T-cell (primary cell): Measurements from ENCODE around the gene RFX4. TPM values are rescaled to one million over a fixed set of nuclear protein-coding genes. Genes with fewer than 3 reads are reported as not detected.
"Not testable (repeated sequence)": the region's sequence is repeated elsewhere in the genome, so short reads cannot be mapped to it uniquely, and the experiment has no call there.

Source experiments
- ATAC-seq, 4 experiments: fragments of 200-7000 bp in 3 of 4; fragments of 150-1000 bp in 1 of 4; cut with Tn5 transposase; replicated peaks in 1 of 4; 1 replicate in 3 of 4; 2 replicates in 1 of 4; pipeline ENCODE4 v1.10.0; 2021; ENCODE audit warnings: moderate library complexity in 3 of 4, mild to moderate bottlenecking in 2 of 4, moderate number of reproducible peaks in 1 of 4
- CTCF ChIA-PET, 2 donors: fragments of 300-600 bp; sonication (Branson Sonifier 250); formaldehyde crosslinking; loops; one replicate each; lab custom pipeline; 2022; ENCODE audit warnings: antibody characterized with exemption in 2 of 2; lab: Charles Lee
- POLR2A ChIA-PET, 2 donors: fragments of 300-600 bp; sonication (Branson Sonifier 250); formaldehyde crosslinking; loops; one replicate each; lab custom pipeline; 2022; ENCODE audit warnings: antibody characterized with exemption in 2 of 2; lab: Charles Lee
- DNase-seq, 35 experiments: peaks; one replicate each; pipeline versions ENCODE4 v3.0.0 to v3.0.0-alpha.2; 2013 to 2023
- H3K27ac ChIP-seq: one replicate; pipeline ENCODE4 v1.5.1; 2013; ENCODE audit warnings: low read length
- H3K27me3 ChIP-seq, 2 experiments: replicated peaks in 1 of 2; 1 replicate in 1 of 2; 2 replicates in 1 of 2; pipeline versions ENCODE4 v1.6.1 to v1.7.0; 2013; ENCODE audit warnings: low read length in 1 of 2, mixed read lengths in 1 of 2; ENCODE audit not compliant: control insufficient read depth in 2 of 2, insufficient read depth in 2 of 2; ENCODE audit errors: extremely low read depth in 1 of 2
- H3K36me3 ChIP-seq, 2 donors: 1 replicate in 1 of 2; 2 replicates in 1 of 2; pipeline versions ENCODE4 v1.6.1 to v1.7.0; 2013; ENCODE audit warnings: low read length in 1 of 2; ENCODE audit not compliant: control insufficient read depth in 2 of 2, insufficient read depth in 1 of 2; ENCODE audit errors: extremely low read depth in 1 of 2
- H3K4me1 ChIP-seq, 2 experiments: 1 replicate in 1 of 2; 2 replicates in 1 of 2; pipeline versions ENCODE4 v1.6.1 to v1.7.0; 2013; ENCODE audit warnings: low read length in 2 of 2, mixed read lengths in 1 of 2; ENCODE audit not compliant: insufficient read depth in 2 of 2, control insufficient read depth in 1 of 2; ENCODE audit errors: extremely low read depth in 1 of 2
- H3K4me3 ChIP-seq, 2 donors: 1 replicate in 1 of 2; 2 replicates in 1 of 2; pipeline versions ENCODE4 v1.5.1 to v1.7.0; 2013; ENCODE audit warnings: mild to moderate bottlenecking in 2 of 2, low read length in 1 of 2, moderate library complexity in 1 of 2; ENCODE audit not compliant: control insufficient read depth in 1 of 2; ENCODE audit errors: extremely low read depth in 1 of 2
- H3K9me3 ChIP-seq: 2 replicates; pipeline ENCODE4 v1.7.0; 2013
- H3K27ac Mint-ChIP-seq, 2 donors: one replicate each; pipeline ENCODE4 v1.8.0; 2020 to 2021; ENCODE audit warnings: mild to moderate bottlenecking in 2 of 2, mixed read lengths in 2 of 2
- H3K27me3 Mint-ChIP-seq, 2 donors: one replicate each; pipeline ENCODE4 v1.8.0; 2021 to 2022; ENCODE audit warnings: mixed read lengths in 2 of 2
- H3K36me3 Mint-ChIP-seq: one replicate; pipeline ENCODE4 v1.8.0; 2021; ENCODE audit warnings: mixed read lengths
- H3K4me1 Mint-ChIP-seq, 3 donors: one replicate each; pipeline ENCODE4 v1.8.0; 2020 to 2022; ENCODE audit warnings: mixed read lengths in 3 of 3, mild to moderate bottlenecking in 1 of 3
- H3K4me3 Mint-ChIP-seq, 3 donors: one replicate each; pipeline ENCODE4 v1.8.0; 2020 to 2022; ENCODE audit warnings: mild to moderate bottlenecking in 3 of 3, mixed read lengths in 3 of 3, moderate library complexity in 3 of 3
- H3K9me3 Mint-ChIP-seq, 3 donors: one replicate each; pipeline ENCODE4 v1.8.0; 2020 to 2022; ENCODE audit warnings: mixed read lengths in 3 of 3
- WGBS: methylation state at CpG from one replicate; pipeline ENCODE4 v1.1.5; 2013; ENCODE audit warnings: missing lambda C conversion rate; ENCODE audit not compliant: insufficient coverage; 5-methylcytosine and 5-hydroxymethylcytosine counted together
- total RNA-seq, 35 experiments: library from RNA in 6 of 35; stranded (reverse) in 6 of 35; fragments of 120-200 nt in 1 of 35; gene quantifications; one replicate each; pipeline versions ENCODE4 v1.2.1 to v1.2.4 and lab custom pipeline; 2013 to 2026

RFX4 gene
- total RNA-seq, 5 donors from 2014 or later (not counting 1 experiment from before 2014, with no cell fraction given), result not detected

GRCh38 chr12:106690569-106691305 is 107.9 kb downstream of the RFX4 start:
- no peaks in the 10 kb centered on the region for H3K9me3 Mint-ChIP-seq
- H3K4me3 ChIP-seq, result no peak overlapping the region
- no peaks in the 10 kb centered on the region for H3K36me3 Mint-ChIP-seq
- H3K27me3 ChIP-seq, result no peaks in the 10 kb centered on the region
- no peaks in the 10 kb centered on the region for H3K4me1 ChIP-seq
- ChIA-PET CTCF (no interaction called here), POLR2A (no interaction called here)
- H3K27ac Mint-ChIP-seq, result no peak overlapping the region
- ATAC-seq (no peak), DNase-seq (no peak)
- H3K36me3 ChIP-seq, result no peaks in the 10 kb centered on the region
- H3K4me3 Mint-ChIP-seq, result no peak overlapping the region
- no peaks in the 10 kb centered on the region for H3K4me1 Mint-ChIP-seq
- no peak overlapping the region for H3K27ac ChIP-seq
- 95% methylated on average over 3 of the region's 3 CpGs for WGBS
- no peaks in the 10 kb centered on the region for H3K27me3 Mint-ChIP-seq
- no peaks in the 10 kb centered on the region for H3K9me3 ChIP-seq

- H3K4me3 ChIP-seq, H3K4me1 Mint-ChIP-seq, H3K27ac ChIP-seq, H3K9me3 Mint-ChIP-seq, H3K27me3 ChIP-seq, H3K4me1 ChIP-seq, H3K36me3 Mint-ChIP-seq, POLR2A ChIA-PET, H3K4me3 Mint-ChIP-seq, H3K9me3 ChIP-seq, CTCF ChIA-PET, H3K27me3 Mint-ChIP-seq, DNase-seq, H3K36me3 ChIP-seq, ATAC-seq, H3K27ac Mint-ChIP-seq: not testable (repeated sequence)
- no CpG with 5 or more reads among the region's 6 CpGs for WGBS
Measured at GRCh38 chr12:106692033-106692432, 109.2 kb downstream of the RFX4 start.

DNA sequence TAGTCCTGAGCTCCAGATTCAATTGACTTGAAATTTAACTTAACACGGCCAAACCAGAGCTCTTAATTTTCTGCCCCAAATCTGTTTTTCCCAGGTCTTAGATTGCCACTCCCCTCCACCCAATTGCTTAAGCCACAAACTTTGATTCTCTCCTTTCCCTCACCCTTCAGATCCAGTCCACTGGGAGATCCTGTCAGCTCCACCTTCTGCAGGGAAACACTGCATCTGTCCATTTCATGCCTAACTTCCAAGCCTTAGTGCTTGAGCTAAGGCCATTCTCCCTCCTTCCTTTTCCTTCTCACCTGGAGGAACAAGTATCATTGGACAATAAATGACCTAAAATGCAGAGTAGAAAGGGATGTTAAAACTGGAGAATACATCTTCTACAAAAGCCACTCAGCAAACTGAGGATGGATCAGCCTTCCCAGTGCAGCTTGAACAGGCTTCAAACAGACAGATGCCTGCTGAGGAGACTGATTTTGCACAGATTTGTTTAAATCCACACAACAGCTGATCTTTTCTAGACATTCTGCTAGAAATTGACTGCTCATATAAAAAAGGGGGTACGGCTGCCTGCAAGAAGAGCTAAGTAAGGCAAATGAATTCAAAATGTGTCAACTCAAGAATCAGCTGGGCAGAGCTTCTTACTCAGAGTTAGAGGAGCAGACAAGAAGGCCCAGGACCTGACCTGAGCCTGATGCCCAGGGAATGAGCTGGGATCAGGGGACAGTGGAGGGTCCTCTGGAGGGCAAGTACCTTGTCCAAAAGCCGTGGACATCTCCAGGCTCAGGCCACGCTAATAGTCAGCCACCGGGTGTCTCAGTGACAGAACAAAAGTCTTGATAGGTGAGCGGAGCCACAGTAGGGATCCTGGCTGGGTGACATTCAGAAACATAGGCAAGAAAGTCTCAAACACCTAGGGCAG is 110.4 kb downstream of the RFX4 start:
- Histone ChIP-seq H3K4me3 (no peak overlapping the region), H3K9me3 (no peaks in the 10 kb centered on the region), H3K27ac (no peak overlapping the region), H3K27me3 (peaks cover 0 to 3% of the 10 kb centered on the region in 2 experiments), H3K4me1 (no peaks in the 10 kb centered on the region), H3K36me3 (no peaks in the 10 kb centered on the region)
- ChIA-PET POLR2A (no interaction called here), CTCF (no interaction called here)
- H3K27me3 Mint-ChIP-seq, result no peaks in the 10 kb centered on the region
- H3K9me3 Mint-ChIP-seq, result no peaks in the 10 kb centered on the region
- 69% methylated on average over 4 of the region's 6 CpGs for whole genome bisulfite sequencing
- no peak overlapping the region for H3K4me3 Mint-ChIP-seq
- H3K4me1 Mint-ChIP-seq, result no peaks in the 10 kb centered on the region
- no peaks in the 10 kb centered on the region for H3K36me3 Mint-ChIP-seq
- ATAC-seq, result no peak
- H3K27ac Mint-ChIP-seq, result no peak overlapping the region
- no peak for DNase-seq

- DNase-seq (no peak), ATAC-seq (no peak)
- Mint-ChIP-seq H3K36me3 (peaks cover 3% of the 10 kb centered on the region), H3K27ac (no peak overlapping the region), H3K9me3 (peaks cover 7 to 16% (median 9%) of the 10 kb centered on the region in 3 donors), H3K27me3 (no peaks in the 10 kb centered on the region), H3K4me1 (no peaks in the 10 kb centered on the region), H3K4me3 (no peak overlapping the region)
- WGBS, result 96% methylated on average over 5 of the region's 6 CpGs
- POLR2A ChIA-PET, result no interaction called here
- CTCF ChIA-PET, result no interaction called here
- Histone ChIP-seq H3K9me3 (no peaks in the 10 kb centered on the region), H3K4me1 (no peaks in the 10 kb centered on the region), H3K27me3 (peaks cover 0 to 3% of the 10 kb centered on the region in 2 experiments), H3K36me3 (no peaks in the 10 kb centered on the region), H3K4me3 (no peak overlapping the region), H3K27ac (no peak overlapping the region)
Measured at GRCh38 chr12:106696071-106696470, 113.3 kb downstream of the RFX4 start.

GRCh38 chr12:106696681-106697417 is 114.0 kb downstream of the RFX4 start:
- CTCF ChIA-PET, result interaction anchor here (0.6 to 1.0 kb wide), 3 partner anchors 13 to 1270 kb away, joined by 3 to 5 read pairs (median 4); no protein-coding TSS in a partner anchor
- peaks cover 3% of the 10 kb centered on the region for H3K9me3 ChIP-seq
- Mint-ChIP-seq H3K27ac (no peak overlapping the region), H3K4me3 (no peak overlapping the region), H3K9me3 (peaks cover 14 to 23% (median 14%) of the 10 kb centered on the region in 3 donors), H3K36me3 (peaks cover 3% of the 10 kb centered on the region), H3K4me1 (no peaks in the 10 kb centered on the region), H3K27me3 (no peaks in the 10 kb centered on the region)
- ATAC-seq (no peak), DNase-seq (no peak)
- H3K4me1 ChIP-seq, result no peaks in the 10 kb centered on the region
- H3K4me3 ChIP-seq, result no peak overlapping the region
- POLR2A ChIA-PET, result no interaction called here
- WGBS, result no CpG with 5 or more reads among the region's 4 CpGs
- H3K27ac ChIP-seq, result no peak overlapping the region
- no peaks in the 10 kb centered on the region for H3K36me3 ChIP-seq
- peaks cover 0 to 3% of the 10 kb centered on the region in 2 experiments for H3K27me3 ChIP-seq

DNA sequence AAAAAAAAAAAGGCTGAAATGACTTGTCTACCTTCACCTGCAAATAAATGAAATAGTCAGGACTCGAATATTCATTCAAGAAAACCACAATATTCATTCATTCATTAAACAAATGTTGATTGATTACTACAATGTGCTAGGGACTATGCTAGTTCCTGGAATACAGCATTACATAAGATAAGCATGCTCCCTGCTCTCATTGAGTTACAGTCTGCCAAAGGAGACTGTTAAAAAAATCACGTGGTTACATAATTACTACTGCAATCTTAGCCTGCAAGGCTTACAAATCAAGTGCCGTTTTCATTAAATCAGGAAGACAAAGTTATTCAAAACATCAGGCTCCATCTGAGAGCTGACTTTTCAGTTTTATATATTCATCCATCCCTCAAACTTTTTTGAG is 121.3 kb downstream of the RFX4 start:
- DNase-seq (no peak), ATAC-seq (no peak)
- Histone ChIP-seq H3K27me3 (peaks cover 0 to 5% of the 10 kb centered on the region in 2 experiments), H3K4me3 (no peak overlapping the region), H3K36me3 (no peaks in the 10 kb centered on the region), H3K9me3 (peaks cover 3% of the 10 kb centered on the region), H3K27ac (no peak overlapping the region), H3K4me1 (no peaks in the 10 kb centered on the region)
- POLR2A ChIA-PET, result interaction anchor here in 1 of 2 donors (0.6 kb wide), 1 partner anchor 50 kb away, joined by 3 read pairs; no protein-coding TSS in a partner anchor
- Mint-ChIP-seq H3K4me1 (no peaks in the 10 kb centered on the region), H3K27ac (no peak overlapping the region), H3K36me3 (no peaks in the 10 kb centered on the region), H3K9me3 (peaks cover 10 to 27% (median 12%) of the 10 kb centered on the region in 3 donors), H3K27me3 (peaks cover 0 to 4% of the 10 kb centered on the region in 2 donors), H3K4me3 (no peak overlapping the region)
- no CpG with 5 or more reads among the region's 3 CpGs for WGBS
- CTCF ChIA-PET, result interaction anchor here in 1 of 2 donors (0.6 kb wide), 1 partner anchor 86 kb away, joined by 6 read pairs; no protein-coding TSS in a partner anchor
